K562 treated with DMSO at 1 percent for 4 hours (cell line): ENCODE data around the gene JADE2. TPM values are rescaled to one million over a fixed set of nuclear protein-coding genes. Genes with fewer than 3 reads are reported as not detected.

Source experiments
- total RNA-seq: library from RNA; unstranded; fragments of 300-600 nt; gene quantifications from 2 replicates; pipeline ENCODE4 v1.2.3, GENCODE V29; 2022; ENCODE audit not compliant: insufficient read depth

JADE2 gene
- total RNA-seq: 14.8 and 15.0 TPM in 2 replicates

DNA sequence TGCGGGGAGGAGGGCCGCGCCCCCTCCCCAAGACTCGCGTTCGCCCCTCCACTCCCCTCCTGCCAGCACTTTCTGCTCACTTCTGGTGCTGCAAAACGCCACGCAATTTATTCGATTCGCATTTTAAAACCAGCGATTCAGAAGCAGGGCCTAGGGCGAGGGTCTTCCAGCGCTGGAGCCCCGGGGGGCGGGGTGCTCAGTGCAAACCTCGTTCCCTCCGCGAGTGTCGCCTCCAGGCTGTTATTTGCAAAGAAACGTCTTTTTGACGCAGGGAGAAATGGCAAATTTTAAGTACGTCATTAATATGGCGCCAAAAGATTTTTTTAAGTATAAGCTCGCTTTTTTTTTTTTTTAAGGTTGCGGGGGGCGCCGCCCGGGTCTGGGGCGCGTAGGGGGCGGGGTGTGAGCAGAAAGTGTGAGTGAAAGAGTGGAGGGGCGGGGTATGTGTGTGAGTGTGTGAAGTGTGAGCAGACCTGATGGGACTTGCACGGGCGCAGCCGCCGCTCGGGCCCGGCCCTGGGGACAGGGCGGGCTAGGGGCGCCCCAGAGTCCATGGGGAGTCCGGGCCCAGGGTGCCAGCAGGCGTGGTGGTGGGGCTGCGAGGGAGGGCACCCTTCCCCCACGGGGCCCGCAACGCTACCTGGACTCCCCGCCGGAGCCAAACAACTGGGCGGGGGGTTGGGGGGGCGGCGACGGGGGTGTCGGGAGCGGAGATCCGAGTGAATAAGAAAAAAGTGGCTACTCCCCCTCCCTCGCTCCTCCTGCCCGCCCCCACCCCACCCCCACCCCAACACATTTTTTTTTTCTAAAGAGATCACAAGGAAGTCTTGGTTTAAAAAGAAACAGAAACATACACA, at the start of gene JADE2:
JADE2 (plus strand) TSS at position 845 of the 857 bp plus-strand sequence. CDS start 10,188 bp downstream, outside the sequence.

Other genes with a start within 250 kb of the JADE2 start
- gene CDKL3, start 158.5 kb upstream of the JADE2 start, total RNA-seq: 0.59 TPM in 1 of 2 replicates, not detected in the other
- 35.6 and 44.7 TPM in 2 replicates for gene UBE2B, start 154.1 kb upstream of the JADE2 start, total RNA-seq
- gene CDKN2AIPNL, start 113.8 kb upstream of the JADE2 start, total RNA-seq: 37.4 and 51.9 TPM in 2 replicates
- gene SAR1B, start 107.2 kb downstream of the JADE2 start, total RNA-seq: 24.8 and 27.0 TPM in 2 replicates
- 11.3 and 14.9 TPM in 2 replicates for gene SEC24A, start 123.1 kb downstream of the JADE2 start, total RNA-seq
- gene CAMLG, start 212.9 kb downstream of the JADE2 start, total RNA-seq: 37.3 and 37.6 TPM in 2 replicates
- 19.4 and 30.1 TPM in 2 replicates for gene DDX46, start 233.1 kb downstream of the JADE2 start, total RNA-seq